HepG2 (cell line): ENCODE data around the gene ARPIN. TPM values are rescaled to one million over a fixed set of nuclear protein-coding genes. Genes with fewer than 3 reads are reported as not detected.

Experiments used
- ARNT ChIP-seq: fragments of 450-650 bp; IDR thresholded peaks from 2 replicates; pipeline ENCODE4 v1.6.1; 2017
- GPN1 ChIP-seq: sonication (generic); formaldehyde crosslinking; IDR thresholded peaks from 2 replicates; pipeline ENCODE4 v1.5.1; 2020; ENCODE audit warnings: missing genetic modification reagents, borderline replicate concordance
- NFAT5 ChIP-seq: sonication (generic); formaldehyde crosslinking; IDR thresholded peaks from 2 replicates; pipeline ENCODE4 v1.4.0; 2020; ENCODE audit warnings: missing genetic modification reagents
- TBX3 ChIP-seq: fragments of 450-650 bp; IDR thresholded peaks from 2 replicates; pipeline ENCODE4 v1.6.1; 2017; ENCODE audit warnings: antibody characterized with exemption, mild to moderate bottlenecking, inconsistent platforms, borderline replicate concordance
- UBTF ChIP-seq: sonication (generic); formaldehyde crosslinking; IDR thresholded peaks from 2 replicates; pipeline ENCODE4 v1.4.0; 2020; ENCODE audit warnings: mild to moderate bottlenecking, missing genetic modification reagents
- ZBTB33 ChIP-seq: sonication (generic); formaldehyde crosslinking; IDR thresholded peaks from 2 replicates; pipeline ENCODE4 v1.4.0; 2020; ENCODE audit warnings: missing genetic modification reagents
- ZBTB34 ChIP-seq: sonication (generic); formaldehyde crosslinking; IDR thresholded peaks from 2 replicates; pipeline ENCODE4 v1.8.0; 2022; ENCODE audit warnings: mild to moderate bottlenecking, missing genetic modification reagents
- ZBTB7A ChIP-seq: sonication (generic); formaldehyde crosslinking; IDR thresholded peaks from 2 replicates; pipeline ENCODE4 v1.8.0; 2022; ENCODE audit warnings: mild to moderate bottlenecking, missing genetic modification reagents
- ZNF282 ChIP-seq: fragments of 450-650 bp; IDR thresholded peaks from 2 replicates; pipeline ENCODE4 v1.6.1; 2018; ENCODE audit not compliant: partially characterized antibody
- ZNF350 ChIP-seq: sonication (generic); formaldehyde crosslinking; IDR thresholded peaks from 2 replicates; pipeline ENCODE4 v1.4.0; 2020; ENCODE audit warnings: mild to moderate bottlenecking, low read depth, missing genetic modification reagents, borderline replicate concordance
- ZNF660 ChIP-seq: sonication (generic); formaldehyde crosslinking; IDR thresholded peaks from 2 replicates; pipeline ENCODE4 v1.5.1; 2020; ENCODE audit warnings: mild to moderate bottlenecking, low read depth, missing genetic modification reagents, borderline replicate concordance
- ZNF724P ChIP-seq: sonication (generic); formaldehyde crosslinking; IDR thresholded peaks from 2 replicates; pipeline ENCODE4 v1.8.0; 2022; ENCODE audit warnings: missing genetic modification reagents, borderline replicate concordance
- ZNF83 ChIP-seq: sonication (generic); formaldehyde crosslinking; IDR thresholded peaks from 2 replicates; pipeline ENCODE4 v1.4.0; 2020; ENCODE audit warnings: missing genetic modification reagents, mild to moderate bottlenecking, borderline replicate concordance
- ZNF850 ChIP-seq: sonication (generic); formaldehyde crosslinking; conservative IDR thresholded peaks from 2 replicates; pipeline ENCODE4 v1.9.0; 2021; ENCODE audit warnings: mild to moderate bottlenecking, missing genetic modification reagents
- polyA plus RNA-seq, 8 experiments: library from polyadenylated mRNA; depleted of rRNA in 3 of 8; stranded (reverse) in 7 of 8; unstranded in 1 of 8; fragments of >200 nt; fragmentation: Illumina TruSeq in 4 of 8; extraction: Trizol in 4 of 8; gene quantifications; 2 replicates each; pipeline versions ENCODE4 v1.2.1 to v1.2.3, GENCODE V29; 2011 to 2016; ENCODE audit warnings: low read depth in 4 of 8, missing spikeins in 1 of 8, mixed read lengths in 1 of 8; ENCODE audit not compliant: insufficient read depth in 1 of 8
- total RNA-seq, 5 experiments: library from RNA; depleted of rRNA; stranded (reverse); fragments of >200 nt; fragmentation: Illumina TruSeq; extraction: Trizol; gene quantifications; 2 replicates each; pipeline ENCODE4 v1.2.3, GENCODE V29; 2016; ENCODE audit warnings: low read depth in 1 of 5
- TF ChIP-seq, protein P1 (sequence below): sonication (generic); formaldehyde crosslinking; conservative IDR thresholded peaks from 2 replicates; pipeline ENCODE4 v1.4.0; 2020; ENCODE audit warnings: missing genetic modification reagents

The ARPIN gene
- total and polyA plus RNA-seq, 2 of the 13 experiments (the other 11 are each of a cell fraction or from before 2014, with no cell fraction given): 2.8 to 5.0 TPM

DNA sequence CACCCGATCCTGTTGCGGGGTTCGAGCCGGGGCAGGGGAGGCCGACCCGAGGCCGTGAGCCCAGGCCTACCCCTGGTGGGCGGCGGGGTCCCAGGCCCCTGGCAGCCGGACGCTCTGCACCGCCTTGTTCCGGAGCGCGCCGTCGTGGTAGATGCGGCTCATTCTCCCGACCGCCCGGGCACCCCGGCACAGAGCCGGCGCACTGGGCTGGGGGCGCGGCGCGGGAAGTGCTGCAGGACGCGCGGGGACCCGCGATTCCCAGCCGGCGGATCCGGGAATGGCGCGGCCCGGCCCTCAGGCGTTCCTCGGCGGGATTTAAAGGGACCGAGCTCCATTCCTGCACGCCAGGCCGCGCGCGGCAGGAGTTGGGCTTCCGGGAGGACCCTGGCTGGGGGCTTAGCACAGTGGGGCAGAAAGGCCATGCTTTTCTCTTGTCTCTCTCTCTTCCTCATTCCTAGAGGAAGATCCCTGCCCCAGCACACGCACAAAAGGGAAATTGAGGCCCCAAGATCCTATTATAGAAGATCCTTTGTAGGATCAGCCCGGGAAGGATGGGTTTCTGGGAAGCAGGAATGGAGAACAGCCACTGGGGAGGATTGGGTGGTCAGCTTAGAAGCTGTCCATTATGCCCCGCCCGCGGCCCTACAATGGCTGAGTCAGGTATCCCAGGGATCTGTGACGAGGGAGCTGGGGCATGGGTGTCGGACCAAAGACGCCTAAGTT, at the start of gene ARPIN (continued):
- TF ChIP-seq UBTF (CRISPR knock-in tag) (peak; percentile 88; the same call in 1 of the 2 replicates), ZBTB7A (CRISPR knock-in tag) (peak; percentile 79), ZNF350 (peak; percentile 45; the same call in 1 of the 2 replicates), ZNF724P (no peak), ARNT (no peak), TBX3 (no peak), ZNF83 (CRISPR knock-in tag) (no peak), NFAT5 (CRISPR knock-in tag) (no peak), ZNF850 (CRISPR knock-in tag) (no peak), ZNF282 (no peak), GPN1 (CRISPR knock-in tag) (no peak), ZNF660 (CRISPR knock-in tag) (no peak), ZBTB33 (no peak), ZBTB34 (CRISPR knock-in tag) (no peak)
- TF ChIP-seq, protein P1, sequence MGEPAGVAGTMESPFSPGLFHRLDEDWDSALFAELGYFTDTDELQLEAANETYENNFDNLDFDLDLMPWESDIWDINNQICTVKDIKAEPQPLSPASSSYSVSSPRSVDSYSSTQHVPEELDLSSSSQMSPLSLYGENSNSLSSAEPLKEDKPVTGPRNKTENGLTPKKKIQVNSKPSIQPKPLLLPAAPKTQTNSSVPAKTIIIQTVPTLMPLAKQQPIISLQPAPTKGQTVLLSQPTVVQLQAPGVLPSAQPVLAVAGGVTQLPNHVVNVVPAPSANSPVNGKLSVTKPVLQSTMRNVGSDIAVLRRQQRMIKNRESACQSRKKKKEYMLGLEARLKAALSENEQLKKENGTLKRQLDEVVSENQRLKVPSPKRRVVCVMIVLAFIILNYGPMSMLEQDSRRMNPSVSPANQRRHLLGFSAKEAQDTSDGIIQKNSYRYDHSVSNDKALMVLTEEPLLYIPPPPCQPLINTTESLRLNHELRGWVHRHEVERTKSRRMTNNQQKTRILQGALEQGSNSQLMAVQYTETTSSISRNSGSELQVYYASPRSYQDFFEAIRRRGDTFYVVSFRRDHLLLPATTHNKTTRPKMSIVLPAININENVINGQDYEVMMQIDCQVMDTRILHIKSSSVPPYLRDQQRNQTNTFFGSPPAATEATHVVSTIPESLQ (CRISPR knock-in tag): no peak
